Calu3 (cell line): ENCODE data around the gene NAT9. TPM values are rescaled to one million over a fixed set of nuclear protein-coding genes. Genes with fewer than 3 reads are reported as not detected.

Experiments used
- BruUV-seq: library from RNA; stranded (reverse); fragments of 400-500 nt; replicated peaks from 2 replicates; lab custom pipeline; 2021; lab: Mats Ljungman, UMichigan
- CTCF ChIA-PET: fragments of 300-600 bp; sonication (Branson Sonifier 250); formaldehyde crosslinking; loops from one replicate; lab custom pipeline; 2022; ENCODE audit warnings: antibody characterized with exemption; lab: Charles Lee
- DNase-seq: peaks from one replicate; pipeline ENCODE4 v3.0.0; 2022
- H3K27ac Mint-ChIP-seq: one replicate; pipeline ENCODE4 v1.8.0; 2022; ENCODE audit warnings: mixed read lengths; ENCODE audit not compliant: unreplicated experiment
- H3K27me3 Mint-ChIP-seq: one replicate; pipeline ENCODE4 v1.8.0; 2022; ENCODE audit warnings: mixed read lengths; ENCODE audit not compliant: unreplicated experiment
- H3K36me3 Mint-ChIP-seq: one replicate; pipeline ENCODE4 v1.8.0; 2022; ENCODE audit warnings: mild to moderate bottlenecking, moderate library complexity, mixed read lengths; ENCODE audit not compliant: insufficient read depth, unreplicated experiment
- H3K4me1 Mint-ChIP-seq: one replicate; pipeline ENCODE4 v1.8.0; 2022; ENCODE audit warnings: mild to moderate bottlenecking, low read depth, mixed read lengths; ENCODE audit not compliant: unreplicated experiment
- H3K4me3 Mint-ChIP-seq: one replicate; pipeline ENCODE4 v1.8.0; 2022; ENCODE audit warnings: mild to moderate bottlenecking, low read depth, moderate library complexity, mixed read lengths; ENCODE audit not compliant: unreplicated experiment
- H3K9me3 Mint-ChIP-seq: one replicate; pipeline ENCODE4 v1.8.0; 2022; ENCODE audit warnings: low read depth, mixed read lengths; ENCODE audit not compliant: unreplicated experiment
- intact Hi-C: fragments of 100-400 bp; cut with micrococcal nuclease; formaldehyde crosslinking; loops from one replicate; pipeline ENCODE4 v1.10.0; 2022; ENCODE audit not compliant: unreplicated experiment
- total RNA-seq: library from RNA; stranded (reverse); gene quantifications from 2 replicates; pipeline ENCODE4 v1.2.3, GENCODE V29; 2022
- TF ChIP-seq, protein P1 (sequence below): fragments of 200-600 bp; IDR thresholded peaks from one replicate; pipeline ENCODE4 v1.8.0; 2022; ENCODE audit warnings: antibody characterized with exemption; ENCODE audit not compliant: unreplicated experiment

Gene NAT9
- total RNA-seq, 1 experiment from 2014 or later: 66.5 TPM

DNA sequence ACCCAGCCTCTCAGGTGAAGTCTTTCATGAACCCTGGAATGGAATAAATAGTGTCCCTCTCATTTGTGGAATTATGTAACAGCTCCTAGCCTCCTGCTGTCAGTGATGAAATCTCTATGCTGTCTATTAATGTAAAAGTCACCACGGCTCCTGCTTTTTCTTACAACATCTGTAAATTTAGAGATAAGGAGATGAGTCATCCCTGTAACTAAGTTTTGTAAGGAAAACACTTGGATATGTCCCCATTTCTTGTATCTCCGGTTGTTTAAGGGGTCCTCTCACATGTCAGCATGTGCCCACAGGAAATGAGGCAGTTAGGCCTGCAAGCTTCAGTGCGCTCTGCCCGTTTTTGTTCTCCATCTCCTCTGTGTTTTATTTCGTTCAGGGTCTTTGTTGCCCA is 2.8 kb upstream of the NAT9 start:
- TF ChIP-seq, protein P1, sequence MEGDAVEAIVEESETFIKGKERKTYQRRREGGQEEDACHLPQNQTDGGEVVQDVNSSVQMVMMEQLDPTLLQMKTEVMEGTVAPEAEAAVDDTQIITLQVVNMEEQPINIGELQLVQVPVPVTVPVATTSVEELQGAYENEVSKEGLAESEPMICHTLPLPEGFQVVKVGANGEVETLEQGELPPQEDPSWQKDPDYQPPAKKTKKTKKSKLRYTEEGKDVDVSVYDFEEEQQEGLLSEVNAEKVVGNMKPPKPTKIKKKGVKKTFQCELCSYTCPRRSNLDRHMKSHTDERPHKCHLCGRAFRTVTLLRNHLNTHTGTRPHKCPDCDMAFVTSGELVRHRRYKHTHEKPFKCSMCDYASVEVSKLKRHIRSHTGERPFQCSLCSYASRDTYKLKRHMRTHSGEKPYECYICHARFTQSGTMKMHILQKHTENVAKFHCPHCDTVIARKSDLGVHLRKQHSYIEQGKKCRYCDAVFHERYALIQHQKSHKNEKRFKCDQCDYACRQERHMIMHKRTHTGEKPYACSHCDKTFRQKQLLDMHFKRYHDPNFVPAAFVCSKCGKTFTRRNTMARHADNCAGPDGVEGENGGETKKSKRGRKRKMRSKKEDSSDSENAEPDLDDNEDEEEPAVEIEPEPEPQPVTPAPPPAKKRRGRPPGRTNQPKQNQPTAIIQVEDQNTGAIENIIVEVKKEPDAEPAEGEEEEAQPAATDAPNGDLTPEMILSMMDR: no peak
- no TSS peak for BruUV-seq
- H3K9me3 Mint-ChIP-seq: no peaks in the 10 kb centered on the region
- CTCF ChIA-PET: interaction anchor here (0.9 kb wide), 1 partner anchor 34 kb away, joined by 6 read pairs; no protein-coding TSS in a partner anchor
- H3K4me1 Mint-ChIP-seq: peaks cover 10% of the 10 kb centered on the region
- no peak for DNase-seq
- no peak overlapping the region for H3K27ac Mint-ChIP-seq
- H3K36me3 Mint-ChIP-seq: peaks cover 21% of the 10 kb centered on the region
- intact Hi-C loops: no loop called here
- no peaks in the 10 kb centered on the region for H3K27me3 Mint-ChIP-seq
- no peak overlapping the region for H3K4me3 Mint-ChIP-seq

DNA sequence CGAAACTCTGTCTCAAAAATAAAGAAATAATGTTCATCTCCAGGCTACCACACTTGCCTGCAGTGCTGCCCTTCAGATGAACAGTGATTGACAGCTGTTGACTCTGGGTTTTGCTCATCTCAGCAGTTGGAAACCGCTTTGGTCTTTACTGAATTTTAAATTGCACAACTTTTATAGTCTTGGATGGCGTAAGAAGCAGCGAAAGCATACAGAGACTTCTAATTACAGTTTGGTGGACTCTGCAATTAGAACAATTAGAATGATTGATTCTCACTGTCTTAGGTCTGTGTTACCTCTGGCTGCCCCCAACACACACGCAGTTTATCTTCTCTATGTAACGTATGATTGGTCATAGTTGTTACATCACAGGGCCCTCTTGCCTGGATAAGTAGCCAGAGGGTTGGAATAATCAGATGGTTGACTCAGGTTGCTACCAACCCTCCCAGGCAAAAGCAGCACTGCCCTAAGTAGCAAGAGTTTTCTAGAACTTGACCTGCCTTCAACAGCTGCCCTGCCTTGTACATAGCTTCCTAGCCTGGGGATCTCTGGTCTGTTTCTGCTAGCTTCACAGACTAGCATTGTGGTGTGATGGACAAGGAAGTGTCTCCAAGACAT is 1.9 kb upstream of the NAT9 start:
- TSS peak; percentile 30 for BruUV-seq
- peaks cover 10% of the 10 kb centered on the region for H3K4me1 Mint-ChIP-seq
- H3K9me3 Mint-ChIP-seq: no peaks in the 10 kb centered on the region
- intact Hi-C loops: no loop called here
- no peak overlapping the region for H3K27ac Mint-ChIP-seq
- DNase-seq: no peak
- H3K27me3 Mint-ChIP-seq: no peaks in the 10 kb centered on the region
- CTCF ChIA-PET: interaction anchor here (0.7 kb wide), 1 partner anchor 32 kb away, joined by 10 read pairs; no protein-coding TSS in a partner anchor
- TF ChIP-seq, protein P1: no peak
- peaks cover 31% of the 10 kb centered on the region for H3K36me3 Mint-ChIP-seq
- no peak overlapping the region for H3K4me3 Mint-ChIP-seq

DNA sequence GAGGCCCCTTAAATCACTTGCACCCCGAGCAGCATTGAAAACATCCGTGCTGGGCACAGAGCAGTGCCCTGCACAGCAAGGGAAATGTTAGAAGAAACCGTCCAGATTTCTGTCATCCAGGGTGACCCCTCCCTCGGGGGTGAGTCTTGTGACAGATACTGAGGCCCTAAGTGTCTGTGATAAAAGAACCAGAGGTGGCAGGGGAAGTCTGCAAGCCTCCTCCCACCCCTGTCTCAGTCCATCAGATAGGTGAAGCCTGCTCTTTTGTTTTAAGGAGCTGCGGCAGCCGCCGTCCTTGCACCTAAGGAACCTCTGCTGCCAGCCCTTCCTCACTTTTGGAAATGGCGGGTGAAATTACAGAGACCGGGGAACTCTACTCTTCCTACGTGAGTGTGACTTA is 845 bp upstream of the NAT9 start:
- H3K4me1 Mint-ChIP-seq: peaks cover 10% of the 10 kb centered on the region
- no peaks in the 10 kb centered on the region for H3K27me3 Mint-ChIP-seq
- DNase-seq: no peak
- intact Hi-C loops: no loop called here
- no peaks in the 10 kb centered on the region for H3K9me3 Mint-ChIP-seq
- BruUV-seq: no TSS peak
- H3K36me3 Mint-ChIP-seq: peaks cover 41% of the 10 kb centered on the region
- peak overlapping the region; percentile 98 for H3K4me3 Mint-ChIP-seq
- TF ChIP-seq, protein P1: no peak
- H3K27ac Mint-ChIP-seq: peak overlapping the region; percentile 93
- CTCF ChIA-PET: interaction anchor here (0.8 to 1.7 kb wide), 7 partner anchors 17 to 131 kb away, joined by 3 to 6 read pairs (median 5); no protein-coding TSS in a partner anchor

DNA sequence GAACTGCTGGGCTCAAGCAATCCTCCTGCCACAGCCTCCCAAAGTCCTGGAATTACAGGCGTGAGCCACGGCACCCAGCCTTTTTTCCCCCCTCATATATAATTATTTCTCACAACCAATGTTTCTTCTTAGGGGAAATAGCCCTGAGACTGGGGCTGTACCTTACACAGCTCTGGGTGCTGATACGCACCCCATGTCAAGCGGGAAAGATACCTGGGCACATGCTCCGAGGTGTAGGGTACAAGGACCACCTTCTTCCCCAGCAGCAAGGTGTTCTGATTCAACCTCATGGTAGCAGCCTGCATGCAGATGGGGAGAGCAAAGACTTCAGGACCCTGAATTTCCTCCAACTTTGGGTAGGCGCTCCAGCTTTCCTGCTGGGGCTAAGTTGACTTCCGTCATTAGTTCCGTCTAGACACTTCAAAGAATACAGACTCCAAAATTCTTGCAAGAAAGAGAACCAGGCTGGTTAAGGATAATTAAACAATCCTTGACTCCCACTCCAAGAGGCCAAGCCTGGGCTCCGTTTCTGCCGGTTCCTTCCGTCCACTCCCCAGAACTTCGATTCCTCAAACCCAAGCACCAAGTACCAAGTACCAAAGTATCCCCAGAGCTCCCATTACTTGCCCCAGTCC is 619 bp downstream of the NAT9 start:
- Mint-ChIP-seq H3K27ac (peak overlapping the region; percentile 93), H3K9me3 (no peaks in the 10 kb centered on the region), H3K4me3 (peak overlapping the region; percentile 98), H3K27me3 (no peaks in the 10 kb centered on the region), H3K36me3 (peaks cover 53% of the 10 kb centered on the region), H3K4me1 (peaks cover 15% of the 10 kb centered on the region)
- intact Hi-C loops: no loop called here
- CTCF ChIA-PET: interaction anchor here (1.2 to 1.7 kb wide), 4 partner anchors 16 to 118 kb away, joined by 3 to 6 read pairs (median 4); no protein-coding TSS in a partner anchor
- BruUV-seq: TSS peak; percentile 80
- TF ChIP-seq, protein P1: no peak
- no peak for DNase-seq
